ENCODE measurements around the gene B4GAT1. TPM values are rescaled to one million over a fixed set of nuclear protein-coding genes. Genes with fewer than 3 reads are reported as not detected.

The B4GAT1 gene
- total and polyA plus RNA-seq, 4 donors = 109 to 171 (median 143) TPM

DNA sequence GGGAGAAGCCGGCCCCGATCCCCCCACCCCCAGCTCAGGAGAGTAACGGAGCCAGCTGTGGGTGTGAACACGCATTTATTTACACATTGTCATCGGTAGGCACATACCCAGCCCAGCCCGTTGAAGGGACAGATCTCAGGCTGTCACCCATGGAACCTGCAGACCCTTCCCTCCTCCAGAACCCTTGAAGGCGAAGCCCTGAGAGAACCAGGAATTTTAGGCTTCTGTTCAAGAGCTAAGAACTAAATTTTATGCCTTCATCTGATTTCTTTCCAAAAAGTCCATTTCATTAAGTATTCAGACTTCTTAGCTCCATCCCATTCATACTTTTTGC is 2.1 kb downstream of the B4GAT1 start:
- no peak for DNase-seq (ENCODE audit: low read depth in 4 of 6, low spot score in 6 of 6)
- peaks cover 29% of the 10 kb centered on the region for H3K4me1 ChIP-seq (ENCODE audit: control insufficient read depth, insufficient read depth, low read length)
- peak overlapping the region; percentile 94 for H3K4me3 ChIP-seq (ENCODE audit: low read depth, low read length)
- no peaks in the 10 kb centered on the region for H3K9me3 ChIP-seq (ENCODE audit: control insufficient read depth, insufficient read depth, low read length)
- peak overlapping the region; percentile 84 for H3K27ac ChIP-seq (ENCODE audit: low read depth, low read length)
- H3K27me3 ChIP-seq (ENCODE audit: control insufficient read depth, insufficient read depth, low read length) = no peaks in the 10 kb centered on the region
- WGBS (ENCODE audit: insufficient coverage) = 3% methylated on average over 7 of the region's 7 CpGs
- peaks cover 31% of the 10 kb centered on the region for H3K36me3 ChIP-seq (ENCODE audit: control insufficient read depth, insufficient read depth, low read length)

DNA sequence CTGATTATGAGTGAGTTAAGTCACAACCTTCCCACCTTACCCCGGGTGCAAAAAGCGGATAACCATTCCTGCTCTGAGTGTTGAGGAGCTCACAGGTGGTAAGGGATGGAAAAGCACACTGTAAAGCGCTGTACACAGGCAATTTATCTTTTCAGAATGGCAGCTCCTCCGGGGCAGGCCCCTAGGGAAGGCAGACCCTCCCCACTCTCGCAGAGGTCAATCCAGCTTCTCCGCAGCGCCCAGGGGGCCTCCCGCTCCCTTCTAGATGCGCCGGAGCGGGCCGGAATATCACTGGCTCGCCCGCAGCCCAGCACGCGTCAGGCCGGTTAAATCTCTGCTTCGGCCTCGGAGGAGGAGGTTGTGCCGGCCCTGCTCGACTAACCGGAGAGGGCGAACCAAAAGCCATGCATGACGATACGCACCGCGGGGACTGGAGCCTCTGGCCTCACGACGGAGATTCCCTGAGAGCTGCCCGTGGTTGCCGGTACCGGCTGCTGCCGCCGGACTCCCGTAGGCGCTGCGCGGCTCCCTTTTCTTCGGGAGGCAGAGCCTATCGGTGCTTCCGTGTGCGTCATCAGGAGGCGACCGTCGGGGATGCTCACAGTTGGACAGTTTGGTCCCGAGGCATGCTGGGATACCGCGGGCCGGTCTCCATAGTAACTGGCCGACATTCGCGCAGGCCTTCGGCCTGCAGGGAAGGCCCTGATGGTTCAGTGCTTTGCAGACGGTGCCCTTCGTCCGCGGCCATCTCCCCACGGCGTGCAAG is 2.7 kb downstream of the B4GAT1 start, which contains the start of gene BRMS1:
BRMS1 (minus strand) TSS at position 555 of the 766 bp plus-strand sequence. CDS start 2,870 bp downstream, outside the sequence.
- under 1% methylated on average over 57 of the region's 59 CpGs for WGBS (ENCODE audit: insufficient coverage)
- DNase-seq (ENCODE audit: low read depth in 4 of 6, low spot score in 6 of 6) = peak; percentile 92 to 99 (median 94)
- Histone ChIP-seq H3K36me3 (ENCODE audit: control insufficient read depth, insufficient read depth, low read length) (peaks cover 37% of the 10 kb centered on the region), H3K9me3 (ENCODE audit: control insufficient read depth, insufficient read depth, low read length) (no peaks in the 10 kb centered on the region), H3K27ac (ENCODE audit: low read depth, low read length) (peak within 1 kb of the TSS; percentile 84), H3K4me3 (ENCODE audit: low read depth, low read length) (peak within 1 kb of the TSS; percentile 94), H3K4me1 (ENCODE audit: control insufficient read depth, insufficient read depth, low read length) (peaks cover 29% of the 10 kb centered on the region), H3K27me3 (ENCODE audit: control insufficient read depth, insufficient read depth, low read length) (no peaks in the 10 kb centered on the region)

DNA sequence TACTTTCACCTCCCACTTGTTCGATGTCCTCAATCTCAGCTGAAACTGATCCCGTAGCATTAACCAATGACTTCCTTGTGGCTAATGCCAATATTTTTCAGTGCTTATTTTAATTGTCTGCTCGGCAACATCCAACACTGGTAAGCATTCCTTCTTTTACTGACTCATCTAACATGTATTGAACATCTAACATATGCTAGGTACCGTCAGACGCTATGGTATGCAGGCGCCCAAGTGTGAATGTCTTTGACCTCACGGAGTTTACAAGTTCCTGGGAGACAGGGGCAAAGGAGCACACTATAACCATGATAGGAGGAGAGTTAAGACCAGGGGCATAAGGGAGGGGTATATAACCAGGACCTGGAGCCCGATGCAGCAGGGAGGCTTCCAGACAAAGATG is 4.3 kb downstream of the B4GAT1 start:
- 97% methylated on average over 8 of the region's 8 CpGs for WGBS (ENCODE audit: insufficient coverage)
- Histone ChIP-seq H3K27ac (ENCODE audit: low read depth, low read length) (no peak overlapping the region), H3K4me1 (ENCODE audit: control insufficient read depth, insufficient read depth, low read length) (peaks cover 21% of the 10 kb centered on the region), H3K4me3 (ENCODE audit: low read depth, low read length) (no peak overlapping the region), H3K36me3 (ENCODE audit: control insufficient read depth, insufficient read depth, low read length) (peaks cover 52% of the 10 kb centered on the region), H3K27me3 (ENCODE audit: control insufficient read depth, insufficient read depth, low read length) (no peaks in the 10 kb centered on the region), H3K9me3 (ENCODE audit: control insufficient read depth, insufficient read depth, low read length) (no peaks in the 10 kb centered on the region)
- DNase-seq (ENCODE audit: low read depth in 4 of 6, low spot score in 6 of 6) = no peak

DNA sequence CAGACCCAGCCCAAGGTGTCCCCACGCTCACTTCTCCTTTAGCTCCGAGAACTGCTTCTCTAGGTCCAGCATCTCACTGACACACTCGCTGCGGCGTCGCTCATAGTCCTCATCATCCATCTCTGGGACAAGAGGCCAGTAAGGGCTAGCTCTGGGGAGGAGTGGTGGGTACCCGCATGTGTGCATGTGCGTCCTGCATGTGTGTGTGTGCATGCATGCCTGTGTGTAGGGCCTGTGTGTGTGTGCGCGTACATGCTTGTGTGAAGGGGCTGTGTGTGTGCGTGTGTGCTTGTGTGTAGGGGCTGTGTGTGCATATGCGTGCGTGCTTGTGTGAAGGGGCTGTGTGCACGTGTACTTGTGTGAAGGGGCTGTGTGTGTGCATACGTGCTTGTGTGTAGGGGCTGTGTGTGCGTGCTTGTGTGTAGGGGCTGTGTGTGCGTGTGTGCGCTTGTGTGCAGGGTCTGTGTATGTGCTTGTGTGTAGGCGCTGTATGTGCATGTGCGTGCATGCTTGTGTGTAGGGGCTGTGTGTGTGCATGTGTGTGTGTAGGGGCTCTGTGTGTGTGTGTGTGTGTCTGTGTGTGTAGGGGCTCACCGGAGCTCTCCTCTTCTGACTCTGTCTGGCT is 5.8 kb downstream of the B4GAT1 start:
- 99% methylated on average over 14 of the region's 21 CpGs for WGBS (ENCODE audit: insufficient coverage)
- no peak for DNase-seq (ENCODE audit: low read depth in 4 of 6, low spot score in 6 of 6)
- H3K4me1 ChIP-seq (ENCODE audit: control insufficient read depth, insufficient read depth, low read length) = peaks cover 27% of the 10 kb centered on the region
- no peaks in the 10 kb centered on the region for H3K27me3 ChIP-seq (ENCODE audit: control insufficient read depth, insufficient read depth, low read length)
- H3K4me3 ChIP-seq (ENCODE audit: low read depth, low read length) = no peak overlapping the region
- H3K36me3 ChIP-seq (ENCODE audit: control insufficient read depth, insufficient read depth, low read length) = peaks cover 68% of the 10 kb centered on the region
- H3K27ac ChIP-seq (ENCODE audit: low read depth, low read length) = no peak overlapping the region
- no peaks in the 10 kb centered on the region for H3K9me3 ChIP-seq (ENCODE audit: control insufficient read depth, insufficient read depth, low read length)

DNA sequence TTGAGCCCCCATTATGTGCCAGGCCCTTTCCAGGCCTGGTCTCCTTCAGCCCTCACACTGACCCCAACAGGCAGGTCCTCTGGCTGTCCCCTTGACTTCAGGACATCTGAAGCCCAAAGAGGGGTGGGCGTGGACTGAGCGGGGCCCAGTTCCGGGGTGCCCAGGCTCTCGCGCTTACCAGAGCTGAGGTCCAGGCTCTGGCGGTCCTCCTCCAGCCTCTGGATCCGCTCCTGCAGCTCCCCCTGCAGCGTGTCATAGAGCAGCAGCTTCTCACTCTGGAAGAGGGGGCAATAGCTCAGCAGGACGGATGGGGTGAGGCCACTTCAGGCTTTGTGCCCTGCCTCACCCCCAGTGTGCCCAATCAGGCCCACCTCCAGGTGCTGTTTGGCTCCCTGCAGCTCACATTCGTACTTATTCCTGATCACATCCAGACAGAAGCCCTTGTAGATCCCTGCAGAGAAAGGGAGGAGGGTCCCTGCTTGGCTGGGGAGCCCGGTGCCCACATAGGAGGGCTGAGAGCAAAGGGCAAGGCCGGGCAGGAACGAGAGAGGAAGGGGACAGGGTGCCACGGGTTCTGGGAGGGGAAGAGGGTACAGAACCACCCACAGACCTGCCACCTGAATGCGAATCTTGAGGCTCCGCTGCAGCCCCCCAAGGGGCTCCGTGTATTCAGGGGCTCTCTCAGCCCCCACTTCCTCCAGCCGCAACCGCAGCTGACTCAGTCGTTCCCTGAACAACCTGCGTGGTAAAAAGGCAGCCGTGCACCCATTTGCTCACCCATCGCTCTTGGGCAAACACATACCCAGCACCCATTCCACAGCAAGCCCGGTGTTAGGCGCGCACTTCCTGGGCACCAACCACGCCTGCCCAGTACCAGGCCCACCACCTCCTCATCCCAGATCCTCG is 6.6 kb downstream of the B4GAT1 start:
- 96% methylated on average over 25 of the region's 28 CpGs for WGBS (ENCODE audit: insufficient coverage)
- no peak for DNase-seq (ENCODE audit: low read depth in 4 of 6, low spot score in 6 of 6)
- Histone ChIP-seq H3K9me3 (ENCODE audit: control insufficient read depth, insufficient read depth, low read length) (no peaks in the 10 kb centered on the region), H3K4me1 (ENCODE audit: control insufficient read depth, insufficient read depth, low read length) (peaks cover 27% of the 10 kb centered on the region), H3K27ac (ENCODE audit: low read depth, low read length) (no peak overlapping the region), H3K36me3 (ENCODE audit: control insufficient read depth, insufficient read depth, low read length) (peaks cover 68% of the 10 kb centered on the region), H3K4me3 (ENCODE audit: low read depth, low read length) (no peak overlapping the region), H3K27me3 (ENCODE audit: control insufficient read depth, insufficient read depth, low read length) (no peaks in the 10 kb centered on the region)

DNA sequence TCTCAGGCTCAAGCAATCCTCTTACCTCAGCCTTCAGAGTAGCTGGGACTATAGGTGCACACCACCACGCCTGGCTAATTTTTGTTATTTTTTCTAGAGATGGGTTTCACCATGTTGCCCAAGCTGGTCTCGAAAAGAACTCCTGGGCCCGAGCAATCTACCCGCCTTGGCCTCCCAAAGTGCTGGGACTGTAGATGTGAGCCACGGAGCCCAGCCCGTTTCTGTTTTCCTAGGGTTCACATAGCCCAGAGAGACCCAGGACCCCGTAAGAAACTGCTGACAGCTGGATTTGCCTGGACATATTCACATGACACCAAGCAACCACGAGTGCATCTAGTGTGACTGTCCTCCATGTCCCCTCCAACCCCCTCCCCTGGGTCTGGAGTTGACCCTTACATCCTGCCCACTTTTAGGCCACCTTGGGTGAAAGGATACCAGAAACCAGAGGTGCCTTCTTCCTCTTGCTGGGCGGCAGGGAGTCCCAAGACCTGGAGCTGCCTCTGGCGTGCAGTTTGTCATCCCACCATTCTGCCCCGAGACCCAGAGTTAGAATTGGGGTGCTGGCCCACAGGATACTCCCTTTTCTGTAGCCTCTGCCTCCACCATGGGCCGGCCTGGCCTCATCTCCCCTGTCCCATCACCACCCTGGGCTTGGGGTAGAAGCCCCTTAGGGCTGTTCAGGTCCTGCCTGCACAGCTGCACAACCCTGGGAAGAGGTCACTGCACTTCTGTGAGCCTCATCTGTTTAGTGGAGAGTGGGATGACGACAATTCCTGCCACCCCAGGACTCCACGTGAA is 7.5 kb downstream of the B4GAT1 start:
- H3K9me3 ChIP-seq (ENCODE audit: control insufficient read depth, insufficient read depth, low read length) = no peaks in the 10 kb centered on the region
- peaks cover 72% of the 10 kb centered on the region for H3K36me3 ChIP-seq (ENCODE audit: control insufficient read depth, insufficient read depth, low read length)
- no peak overlapping the region for H3K4me3 ChIP-seq (ENCODE audit: low read depth, low read length)
- no peak overlapping the region for H3K27ac ChIP-seq (ENCODE audit: low read depth, low read length)
- H3K27me3 ChIP-seq (ENCODE audit: control insufficient read depth, insufficient read depth, low read length) = no peaks in the 10 kb centered on the region
- 88% methylated on average over 14 of the region's 14 CpGs for WGBS (ENCODE audit: insufficient coverage)
- H3K4me1 ChIP-seq (ENCODE audit: control insufficient read depth, insufficient read depth, low read length) = peaks cover 30% of the 10 kb centered on the region
- no peak for DNase-seq (ENCODE audit: low read depth in 4 of 6, low spot score in 6 of 6)

DNA sequence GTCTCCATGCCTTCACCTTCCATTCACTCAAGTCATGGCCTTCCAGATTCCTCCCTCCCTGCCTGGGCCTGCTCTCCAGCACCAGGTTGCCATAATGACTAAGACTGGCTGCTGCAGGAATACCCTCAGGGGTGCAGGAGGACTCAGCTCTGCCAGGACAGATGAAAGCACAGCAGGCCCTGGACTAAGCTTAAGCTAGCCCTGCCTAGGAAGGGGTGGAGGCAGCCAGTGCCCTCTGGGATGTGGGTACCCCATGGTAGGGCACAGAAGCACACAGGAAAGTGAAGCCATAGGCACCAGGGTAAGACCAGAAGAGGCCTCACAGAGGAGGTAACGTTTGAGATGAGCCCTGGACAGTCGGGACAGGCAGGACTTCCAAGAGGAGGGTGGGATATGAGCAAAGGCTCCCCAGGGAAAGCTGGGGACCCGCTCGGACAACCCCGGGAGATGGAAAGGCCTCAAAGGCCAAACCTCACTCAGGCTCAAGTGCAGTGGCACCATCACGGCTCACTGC is 8.2 kb downstream of the B4GAT1 start:
- Histone ChIP-seq H3K27me3 (ENCODE audit: control insufficient read depth, insufficient read depth, low read length) (no peaks in the 10 kb centered on the region), H3K9me3 (ENCODE audit: control insufficient read depth, insufficient read depth, low read length) (no peaks in the 10 kb centered on the region), H3K4me3 (ENCODE audit: low read depth, low read length) (no peak overlapping the region), H3K27ac (ENCODE audit: low read depth, low read length) (no peak overlapping the region), H3K36me3 (ENCODE audit: control insufficient read depth, insufficient read depth, low read length) (peaks cover 72% of the 10 kb centered on the region), H3K4me1 (ENCODE audit: control insufficient read depth, insufficient read depth, low read length) (peaks cover 33% of the 10 kb centered on the region)
- no peak for DNase-seq (ENCODE audit: low read depth in 4 of 6, low spot score in 6 of 6)
- 94% methylated on average over 6 of the region's 6 CpGs for WGBS (ENCODE audit: insufficient coverage)

DNA sequence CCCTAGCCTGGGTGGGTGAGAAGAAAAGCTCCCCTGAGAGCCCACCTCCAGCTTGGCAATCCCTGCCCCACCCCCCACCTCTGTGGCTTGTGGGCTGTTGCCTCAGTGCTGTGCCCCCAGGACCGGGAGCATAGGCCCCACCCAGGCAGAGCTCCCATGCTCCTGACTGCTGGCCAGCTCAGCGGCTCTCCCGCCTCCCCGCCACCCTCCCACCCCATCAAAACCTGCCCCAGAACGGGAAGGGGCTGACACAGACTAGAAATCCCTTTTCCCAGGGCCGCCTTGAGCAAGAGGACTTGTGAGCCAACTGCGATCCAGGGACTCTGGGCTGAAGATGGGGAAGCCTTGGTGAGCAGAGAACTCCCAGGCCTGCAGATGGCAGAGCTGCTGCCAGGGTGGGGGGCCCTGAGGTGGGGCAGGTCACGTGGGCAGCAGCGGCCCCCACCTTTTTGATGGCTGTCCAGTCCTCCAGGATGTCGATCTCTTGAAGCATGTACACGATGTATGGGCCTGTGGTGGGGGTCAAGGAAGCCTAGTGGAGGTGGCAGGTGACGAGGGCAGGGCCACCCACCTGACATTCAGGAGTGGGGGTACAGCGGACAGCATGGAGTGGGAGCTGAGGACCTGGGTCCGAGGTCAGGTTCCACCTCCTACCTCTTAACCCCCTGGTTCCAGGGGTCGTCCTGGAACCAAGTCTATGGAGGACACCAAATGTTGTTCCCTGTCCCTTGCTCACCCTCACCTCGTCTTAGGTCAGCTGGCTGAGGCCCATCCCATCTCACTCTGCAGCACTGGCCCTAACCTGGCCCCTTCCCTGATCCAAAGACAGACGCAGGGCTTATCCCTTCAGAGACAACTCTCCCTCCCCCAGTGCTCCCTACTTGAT is 8.9 kb downstream of the B4GAT1 start:
- H3K4me1 ChIP-seq (ENCODE audit: control insufficient read depth, insufficient read depth, low read length) = peaks cover 33% of the 10 kb centered on the region
- DNase-seq (ENCODE audit: low read depth in 4 of 6, low spot score in 6 of 6) = no peak
- peaks cover 76% of the 10 kb centered on the region for H3K36me3 ChIP-seq (ENCODE audit: control insufficient read depth, insufficient read depth, low read length)
- WGBS (ENCODE audit: insufficient coverage) = 84% methylated on average over 13 of the region's 17 CpGs
- no peaks in the 10 kb centered on the region for H3K27me3 ChIP-seq (ENCODE audit: control insufficient read depth, insufficient read depth, low read length)
- H3K27ac ChIP-seq (ENCODE audit: low read depth, low read length) = no peak overlapping the region
- no peaks in the 10 kb centered on the region for H3K9me3 ChIP-seq (ENCODE audit: control insufficient read depth, insufficient read depth, low read length)
- no peak overlapping the region for H3K4me3 ChIP-seq (ENCODE audit: low read depth, low read length)

Data from spinal cord (tissue), 10 donors.